NCI-H524 treated with DMSO at 0.1 percent for 48 hours (cell line): ENCODE measurements around the gene GPRC5D.
A peak's percentile ranks its signal among the peaks of the same experiment; 100 is the strongest.

ENCODE experiments used
- DNase-seq: peaks from one replicate; lab custom pipeline; 2025; lab: John Stamatoyannopoulos, UW

GPRC5D gene

DNA sequence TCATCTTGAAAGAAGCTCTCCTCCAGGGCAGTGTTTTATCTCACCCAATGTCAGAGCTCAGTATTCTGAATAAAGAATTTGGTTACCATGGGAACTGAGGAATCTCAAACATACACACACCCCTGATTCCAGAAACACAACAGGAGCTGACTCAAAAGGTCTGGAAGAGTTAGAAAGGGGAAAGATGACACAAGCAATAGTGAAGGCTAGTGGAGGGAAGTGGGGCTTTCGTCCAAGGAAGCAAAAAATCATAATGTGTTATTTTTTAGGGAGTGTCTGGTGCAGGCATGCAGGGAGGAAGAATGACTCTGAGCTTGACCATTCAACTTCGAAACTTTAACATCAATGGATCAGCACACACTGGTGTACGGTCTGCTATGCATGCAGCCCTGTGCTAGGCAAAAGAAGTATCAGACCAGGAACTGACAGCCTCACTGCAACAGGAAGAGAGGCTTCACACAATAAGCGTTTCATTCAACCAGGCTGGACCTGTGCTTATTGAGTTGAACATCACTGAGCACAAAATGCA lies 27.8 kb upstream of the GPRC5D start:
- DNase-seq = no peak

DNA sequence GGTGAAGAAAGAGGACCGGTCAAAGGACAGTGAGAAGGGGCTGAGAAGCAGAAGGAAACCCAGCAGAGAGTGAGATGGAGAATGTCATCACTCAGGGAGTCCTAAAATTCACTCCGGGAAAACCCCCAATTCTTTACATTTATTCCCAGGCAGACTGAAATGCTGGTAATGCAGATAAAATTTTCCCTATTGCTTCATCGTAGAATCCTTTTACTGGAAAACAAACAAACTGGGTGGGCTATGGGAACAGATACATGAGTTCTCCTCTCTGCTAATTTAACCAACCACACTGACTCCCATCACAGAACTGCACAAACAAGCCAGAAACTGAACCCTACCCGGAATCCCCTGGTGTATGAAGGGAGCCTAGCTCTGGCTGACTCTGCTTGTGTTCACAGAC lies 27.2 kb upstream of the GPRC5D start:
- DNase-seq = no peak

DNA sequence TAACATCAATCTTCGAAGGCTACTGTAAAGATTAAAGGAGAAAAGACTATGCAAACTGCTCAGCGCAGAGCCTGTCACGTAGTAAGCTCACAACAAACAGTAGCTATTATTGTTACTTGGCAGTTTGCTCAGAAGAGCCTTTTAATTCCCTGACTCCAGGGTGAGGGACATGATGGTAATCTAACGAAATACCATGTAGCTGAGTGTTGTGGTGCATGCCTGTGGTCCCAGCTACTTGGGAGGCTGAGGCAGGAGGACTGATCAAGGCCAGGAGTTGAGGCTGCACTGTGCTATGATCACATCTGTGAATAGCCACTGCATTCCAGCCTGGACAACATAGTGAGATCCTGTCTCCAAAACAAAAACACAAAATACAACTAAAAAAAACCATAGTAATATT lies 25.3 kb upstream of the GPRC5D start:
- no peak for DNase-seq

DNA sequence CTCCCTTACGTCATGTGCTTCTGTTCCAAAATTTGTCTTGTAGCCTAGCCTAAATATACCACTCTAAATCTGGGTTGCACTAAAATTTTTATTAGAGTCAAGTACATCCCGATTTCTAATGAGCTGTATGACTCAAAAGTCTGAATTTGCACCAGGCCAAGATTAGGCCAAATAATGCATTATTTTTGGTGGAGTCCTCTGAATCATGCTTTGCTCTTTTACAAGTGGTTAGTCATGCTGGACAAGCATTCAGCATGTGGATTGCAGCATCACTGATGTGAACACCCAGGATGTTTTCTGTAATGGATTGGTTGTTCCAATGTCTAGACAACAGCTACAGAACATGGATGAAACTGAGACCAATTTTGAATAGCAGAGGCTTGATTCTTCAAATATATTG lies 24.4 kb upstream of the GPRC5D start:
- DNase-seq = no peak

DNA sequence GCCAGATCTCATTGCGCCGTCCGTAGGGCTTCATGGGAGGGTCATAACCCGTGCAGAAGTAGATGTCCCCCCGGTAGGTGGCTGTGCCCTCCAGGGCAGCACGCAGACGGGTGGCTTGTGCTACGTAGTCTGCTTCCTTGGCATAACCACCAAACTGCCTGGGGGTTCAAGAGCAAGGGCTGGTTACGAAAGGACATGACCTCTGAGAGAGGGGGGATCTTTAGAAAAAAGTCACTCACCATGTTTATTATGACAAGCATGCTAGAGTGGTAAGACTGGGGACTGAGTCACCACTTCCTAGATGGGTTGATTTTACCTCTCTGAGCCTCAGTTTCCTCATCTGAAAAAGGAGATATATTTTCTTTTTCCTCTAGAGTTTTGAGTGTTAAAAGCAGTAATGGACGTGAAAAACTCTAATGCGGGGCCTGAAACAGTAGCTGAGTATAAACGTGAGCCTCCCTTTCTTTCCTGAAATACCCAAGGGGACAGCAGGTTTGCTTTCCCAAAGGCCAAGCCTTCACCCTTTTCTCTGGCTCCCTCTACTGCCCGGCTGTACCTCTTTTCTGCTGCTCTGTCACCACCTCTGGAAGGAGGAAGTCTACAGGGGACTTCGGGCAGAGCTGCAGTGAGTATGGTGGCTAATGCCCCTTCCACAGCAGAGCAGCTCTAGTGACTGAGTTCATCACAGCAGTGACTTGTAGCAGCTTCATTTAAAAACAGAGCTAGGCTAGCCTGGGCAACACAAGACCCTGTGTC lies 23.5 kb upstream of the GPRC5D start:
- DNase-seq = no peak

DNA sequence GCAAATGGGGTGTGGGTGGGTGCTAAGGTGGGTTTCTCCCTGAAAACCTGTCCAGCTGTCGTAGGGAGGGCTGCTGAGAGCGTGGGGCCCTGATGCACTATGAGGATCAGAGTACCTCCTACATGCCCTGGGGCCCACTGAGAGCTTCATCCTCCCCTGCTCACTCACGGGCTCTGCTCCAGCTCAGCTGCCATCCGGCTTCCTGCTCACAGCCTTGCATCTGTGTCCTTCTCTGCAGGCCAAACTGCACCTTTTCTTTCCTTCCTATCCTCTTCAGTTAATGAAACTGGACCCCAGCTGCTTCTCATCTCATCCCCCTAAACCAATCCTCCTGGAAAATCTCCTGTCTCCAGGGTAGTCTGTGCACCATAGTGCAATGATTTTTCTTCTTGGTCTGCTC lies 22.2 kb upstream of the GPRC5D start:
- no peak for DNase-seq

DNA sequence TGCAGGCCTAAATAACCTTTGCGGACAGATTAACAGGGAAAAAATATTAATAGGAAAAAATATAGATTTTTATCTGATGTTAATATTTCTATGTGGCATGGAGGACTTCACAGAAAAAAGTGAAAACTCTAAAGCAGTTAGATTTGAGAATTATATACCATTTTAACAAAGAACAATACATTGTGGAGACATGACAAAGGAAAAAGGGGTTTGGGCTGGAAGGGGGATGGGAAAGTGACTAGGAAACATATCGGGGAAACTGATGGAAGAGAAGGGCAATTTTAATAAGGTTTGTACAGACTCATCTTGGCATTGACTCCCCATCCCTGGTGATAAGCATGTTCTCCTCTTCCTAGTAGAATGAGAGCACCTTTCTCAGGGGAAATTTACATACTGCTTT lies 21.0 kb upstream of the GPRC5D start:
- DNase-seq = no peak

DNA sequence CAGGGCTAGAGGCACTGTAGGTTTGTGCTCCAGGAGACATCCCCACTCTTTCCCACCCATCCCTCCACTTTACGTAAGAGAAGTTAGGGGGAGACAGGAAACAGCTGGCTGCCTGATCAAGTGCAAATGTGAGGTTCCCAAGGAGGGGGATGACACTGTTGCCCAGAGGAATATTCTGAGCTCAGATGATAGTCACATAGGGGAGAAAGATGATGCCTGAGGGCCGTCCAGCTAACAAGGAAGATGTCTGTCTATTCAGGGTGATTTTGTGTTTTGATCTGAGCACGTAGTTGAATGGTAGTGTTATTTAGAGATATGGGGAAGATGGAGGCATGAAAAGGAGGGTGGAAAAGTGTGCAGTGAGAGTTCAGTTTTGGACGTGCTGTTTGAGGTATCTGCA lies 13.9 kb upstream of the GPRC5D start:
- no peak for DNase-seq

DNA sequence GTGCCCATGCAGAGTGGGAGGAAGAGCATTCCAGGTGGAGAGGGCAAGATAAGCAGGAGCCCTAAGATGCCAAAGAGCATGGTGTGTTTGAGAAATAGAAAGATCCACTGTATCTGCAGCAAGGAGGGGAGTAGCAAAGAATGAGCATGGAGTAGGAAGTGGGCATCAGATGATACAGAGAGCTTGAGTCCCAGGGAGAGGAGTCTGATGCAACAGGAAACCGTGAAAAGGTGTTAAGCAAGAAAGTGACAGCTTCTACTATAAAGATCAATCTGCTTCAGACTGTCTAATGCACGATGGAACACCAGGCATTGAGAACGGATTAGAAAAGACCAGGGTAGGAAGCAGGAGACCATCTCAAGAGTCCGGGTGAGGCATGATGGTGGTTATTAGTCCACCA lies 12.3 kb upstream of the GPRC5D start:
- DNase-seq = no peak

DNA sequence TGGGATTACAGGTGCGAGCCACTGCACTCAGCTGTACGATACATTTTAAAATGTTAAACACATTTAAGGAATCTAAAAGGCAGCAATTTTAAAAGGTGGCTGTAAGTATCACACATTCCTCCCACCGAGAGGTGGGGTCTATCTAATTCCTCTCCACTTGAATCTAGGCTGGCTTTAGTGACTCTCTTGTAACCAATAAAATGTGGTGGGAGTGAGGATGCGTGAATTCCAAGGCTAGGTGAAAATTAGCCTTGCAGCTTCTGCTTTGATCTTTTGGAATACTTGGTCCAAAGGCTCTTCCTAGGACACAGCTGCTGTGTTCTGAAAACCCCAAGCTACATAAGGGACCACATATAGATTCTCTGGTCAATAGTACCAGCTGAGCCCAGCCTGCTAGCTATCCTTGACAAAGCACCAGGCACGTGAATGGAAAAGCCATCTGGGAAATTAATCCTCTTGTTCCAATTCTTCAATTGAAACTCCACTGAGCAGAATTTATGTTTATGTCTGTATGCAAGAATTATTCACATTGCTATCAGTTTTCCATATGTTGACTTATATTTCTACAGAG lies 8.8 kb upstream of the GPRC5D start:
- DNase-seq = no peak

DNA sequence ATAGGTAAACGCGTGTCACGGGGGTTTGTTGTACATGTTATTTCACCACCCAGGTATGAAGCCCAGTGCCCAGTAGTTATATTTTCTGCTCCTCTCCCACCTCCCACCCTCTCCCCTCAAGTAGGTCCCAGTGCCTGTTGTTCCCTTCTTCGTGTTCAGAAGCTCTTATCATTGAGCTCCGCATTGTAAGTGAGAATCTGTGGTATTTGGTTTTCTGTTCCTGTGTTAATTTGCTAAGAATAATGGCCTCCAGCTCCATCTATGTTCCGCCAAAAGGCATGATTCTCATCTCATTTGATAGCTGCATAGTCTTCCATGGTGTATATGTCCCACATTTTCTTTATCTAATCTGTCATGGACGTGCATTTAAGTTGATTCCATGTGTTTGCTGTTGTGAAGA lies 6.9 kb upstream of the GPRC5D start:
- no peak for DNase-seq

DNA sequence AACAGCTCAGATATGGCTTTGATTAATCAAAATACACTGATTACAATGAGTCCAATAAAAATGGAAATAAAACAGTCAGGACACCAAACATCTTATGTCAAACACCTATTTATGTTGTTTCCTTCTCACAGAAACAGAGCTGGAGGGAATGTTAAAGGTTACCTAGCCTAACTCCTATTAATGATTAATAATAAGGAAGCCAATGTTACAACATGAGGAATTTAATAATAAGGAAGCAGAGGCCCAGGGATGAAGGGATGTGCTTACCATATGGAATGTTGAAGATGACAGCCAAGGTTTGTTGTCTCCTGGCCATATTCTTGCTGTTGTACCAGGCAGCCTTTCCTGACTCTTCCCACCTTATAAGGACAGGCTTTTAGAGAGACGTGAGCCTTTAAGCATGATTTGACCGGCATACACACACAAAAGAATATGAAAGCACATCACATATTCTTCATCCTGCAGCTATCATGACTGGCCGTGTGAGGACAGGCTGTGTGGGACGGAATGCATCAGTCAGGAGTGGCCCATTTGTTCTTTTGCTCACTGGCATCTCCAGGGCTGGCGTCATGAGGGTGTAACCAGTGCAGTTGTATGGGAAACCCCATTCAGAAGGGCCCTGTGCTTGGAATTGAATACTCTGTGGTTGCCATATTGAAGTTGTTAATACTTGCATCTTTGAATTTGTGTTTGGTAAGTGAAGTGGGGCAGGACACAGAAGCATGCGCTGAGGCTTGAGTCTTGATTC lies 3.1 kb upstream of the GPRC5D start:
- no peak for DNase-seq

DNA sequence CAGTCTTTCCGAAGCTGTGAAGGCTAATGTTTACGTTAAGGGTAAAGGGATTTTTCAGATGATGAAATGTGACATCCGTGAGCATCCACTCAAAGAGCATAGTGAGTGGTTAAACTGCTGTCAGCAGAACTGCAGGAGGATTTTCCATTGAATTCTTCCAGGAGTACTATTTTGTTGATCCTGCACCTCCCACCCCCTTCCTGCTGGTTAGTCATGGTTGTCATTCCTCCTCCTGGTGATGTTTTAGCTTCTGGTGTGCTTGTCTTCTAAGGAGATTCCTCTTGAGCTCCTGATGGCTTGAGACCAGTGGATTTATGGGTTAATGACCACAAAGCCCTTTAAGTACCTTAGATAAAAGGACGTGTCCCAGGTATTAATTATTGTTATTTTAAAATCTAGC lies 2.4 kb upstream of the GPRC5D start:
- DNase-seq = peak; percentile 32

DNA sequence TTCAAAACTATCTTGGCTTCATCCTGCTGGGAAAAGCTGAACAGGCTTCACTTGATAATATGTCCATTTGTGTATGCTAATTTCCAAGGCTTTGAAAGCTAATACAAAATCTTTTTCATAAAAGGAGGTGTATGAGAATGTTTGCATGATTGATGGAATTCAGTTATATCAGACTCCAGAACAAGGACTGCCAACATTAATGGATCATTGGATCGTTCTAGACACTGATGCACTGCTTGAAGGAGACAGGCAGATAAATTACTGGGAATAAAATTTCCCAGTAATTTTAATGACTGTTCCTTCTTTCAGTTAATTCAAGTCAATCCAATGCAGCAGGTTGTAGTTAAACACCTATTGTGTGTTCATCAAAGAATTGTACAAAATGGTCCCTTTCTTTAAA lies 466 bp downstream of the GPRC5D start:
- DNase-seq = no peak

DNA sequence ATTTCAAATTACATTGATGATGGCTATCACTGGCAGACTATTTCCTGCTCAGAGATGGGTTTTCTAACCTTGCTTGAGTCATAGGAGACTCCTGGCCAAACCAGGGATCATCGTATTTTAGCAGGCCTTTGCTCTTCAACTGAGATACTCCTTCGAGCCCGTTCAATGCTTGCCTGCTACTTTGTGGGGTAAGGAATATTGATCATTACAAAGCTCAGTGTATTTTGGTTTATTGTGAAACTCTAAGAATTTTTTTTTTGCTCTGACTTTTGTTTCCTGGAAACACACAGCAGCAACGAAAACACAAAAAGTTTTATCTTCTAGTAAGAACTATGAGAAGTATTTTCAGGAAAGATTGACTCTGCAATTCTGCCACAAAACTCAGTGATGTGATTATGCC lies 4.1 kb downstream of the GPRC5D start:
- DNase-seq = no peak

DNA sequence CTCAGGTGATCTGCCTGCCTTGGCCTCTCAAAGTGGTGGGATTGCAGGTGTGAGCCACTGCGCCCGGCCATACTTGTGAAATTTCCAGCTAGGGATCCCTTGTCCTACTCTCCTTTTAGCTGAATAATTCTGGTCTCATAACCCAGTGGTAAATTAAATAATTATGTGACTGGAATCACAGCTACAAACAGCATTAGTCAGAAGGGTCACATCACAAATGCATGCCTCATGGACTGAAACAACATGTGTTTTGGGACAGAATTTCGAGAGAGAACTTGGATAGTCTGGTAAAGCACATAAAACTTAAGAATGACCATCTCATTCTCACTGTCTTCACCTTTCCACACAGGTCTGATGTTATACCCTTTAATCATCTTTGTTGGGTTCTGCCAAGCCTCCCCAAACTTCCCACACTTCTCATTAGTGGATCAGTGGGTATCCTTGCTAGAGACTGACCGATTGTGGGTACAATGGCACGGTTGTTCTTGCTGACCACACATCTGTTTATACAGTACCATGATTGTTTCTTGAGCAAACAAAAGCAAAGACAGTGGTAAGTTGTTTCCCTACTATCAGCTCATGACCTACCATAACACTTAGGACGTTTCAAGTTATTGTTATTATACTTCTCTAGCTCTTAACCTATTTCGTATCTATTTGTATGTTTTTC lies 5.1 kb downstream of the GPRC5D start:
- DNase-seq = no peak

DNA sequence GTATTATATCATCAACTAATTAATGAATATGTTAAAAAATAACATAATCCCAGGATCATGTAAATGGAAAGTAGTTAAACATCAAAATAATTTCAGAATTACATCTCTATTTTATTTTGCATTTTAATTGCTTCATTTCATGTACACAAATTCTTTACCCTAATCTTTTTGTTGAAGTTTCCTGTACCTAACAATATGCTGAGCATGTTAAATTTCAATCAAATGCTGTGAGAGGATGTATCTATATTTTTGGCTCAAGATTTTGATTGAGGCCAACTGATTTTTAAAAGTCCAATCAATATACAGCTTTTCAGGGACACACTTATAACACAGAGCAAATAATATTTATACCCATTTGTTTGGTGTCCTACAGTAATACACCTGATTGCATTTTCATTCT lies 6.4 kb downstream of the GPRC5D start:
- DNase-seq = no peak

DNA sequence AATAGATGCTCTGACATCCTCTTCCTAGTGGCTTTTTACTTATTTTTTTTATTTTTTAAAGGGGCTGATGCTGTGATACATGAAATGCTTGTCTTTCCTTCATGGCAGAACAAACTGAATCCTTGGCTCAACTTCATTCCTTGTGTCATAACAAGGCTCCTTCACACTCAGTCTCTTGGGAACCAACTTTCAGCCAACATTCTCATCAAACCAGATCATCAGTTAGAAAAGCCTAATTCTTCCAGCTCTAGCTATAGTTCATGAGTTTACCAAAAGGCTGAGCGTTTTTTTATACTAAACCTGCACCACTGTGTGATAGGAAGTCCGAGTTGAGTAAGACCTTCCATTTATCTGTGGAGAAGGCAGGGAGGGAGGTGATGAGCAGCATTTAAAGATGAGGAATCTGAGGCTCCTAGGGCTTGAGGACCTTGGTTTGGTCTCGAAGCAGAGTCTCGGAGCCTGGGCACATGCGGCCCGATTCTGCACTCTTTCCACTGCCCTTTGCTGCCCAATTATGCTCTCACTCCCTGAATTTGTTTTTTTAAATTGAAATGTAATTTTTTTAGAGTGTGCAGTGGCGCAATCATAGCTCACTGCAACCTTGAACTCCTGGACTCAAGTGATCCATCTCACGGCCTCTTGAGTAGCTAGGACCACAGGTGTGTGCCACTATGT lies 8.2 kb downstream of the GPRC5D start:
- no peak for DNase-seq

DNA sequence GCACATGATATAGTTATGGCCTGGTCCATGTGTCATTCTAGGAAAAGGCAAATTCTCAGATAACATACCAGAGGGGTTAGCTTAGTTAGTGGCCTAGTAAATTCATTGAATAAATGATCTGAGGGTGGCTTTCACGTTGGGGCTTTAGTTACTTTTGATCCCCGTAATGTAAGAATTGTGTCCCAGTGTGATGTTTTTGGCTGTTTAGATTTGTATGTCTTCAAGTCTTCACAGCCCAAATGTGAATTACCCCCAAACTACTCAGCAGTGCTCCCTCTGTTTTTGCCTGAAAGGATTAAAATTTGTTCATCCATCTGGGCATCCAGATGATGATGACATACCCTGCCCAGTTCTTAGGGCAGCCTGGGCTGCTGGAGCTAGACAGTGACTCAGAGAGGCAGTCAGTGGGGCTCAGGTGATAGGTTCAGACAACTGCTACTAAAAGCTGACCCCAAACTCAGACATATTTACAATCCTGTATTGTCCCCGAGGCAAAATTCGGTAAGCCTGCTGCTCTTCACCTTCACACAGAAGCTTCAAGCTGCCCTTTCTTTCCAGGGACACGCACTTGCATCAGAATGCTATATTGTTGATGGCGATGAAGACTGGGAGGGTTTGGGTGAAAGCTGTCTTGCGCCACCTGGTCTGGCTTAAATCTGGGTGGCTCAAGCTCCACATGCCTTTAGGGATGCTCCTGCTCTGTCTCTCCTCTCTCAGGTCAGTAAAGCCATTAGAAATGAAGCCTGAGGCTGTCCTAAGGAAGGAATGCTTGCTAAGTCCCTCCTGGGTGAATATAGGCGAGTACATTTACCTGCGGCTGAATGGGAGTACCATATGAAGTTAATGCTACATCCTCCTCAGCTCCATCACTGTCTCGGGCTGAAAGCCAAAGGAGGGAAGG lies 10.3 kb downstream of the GPRC5D start:
- peak; percentile 47 for DNase-seq

DNA sequence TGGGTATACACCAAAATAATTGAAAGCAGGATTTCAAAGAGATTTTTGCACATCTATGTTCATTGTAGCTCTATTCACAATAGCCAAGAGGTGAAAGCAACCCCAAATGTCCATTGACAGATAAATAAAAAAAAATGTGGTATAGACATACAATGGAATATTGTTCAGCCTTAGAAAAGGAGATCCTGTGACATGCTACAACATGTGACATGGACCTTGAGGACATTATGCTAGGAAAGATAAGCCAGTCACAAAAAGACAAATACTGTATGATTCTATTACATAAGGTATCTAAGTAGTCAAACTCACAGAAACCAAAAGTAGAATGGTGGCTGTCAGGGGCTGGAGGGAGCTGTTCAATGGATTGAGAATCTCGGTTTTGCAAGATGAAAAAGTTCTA lies 12.1 kb downstream of the GPRC5D start:
- DNase-seq = no peak

DNA sequence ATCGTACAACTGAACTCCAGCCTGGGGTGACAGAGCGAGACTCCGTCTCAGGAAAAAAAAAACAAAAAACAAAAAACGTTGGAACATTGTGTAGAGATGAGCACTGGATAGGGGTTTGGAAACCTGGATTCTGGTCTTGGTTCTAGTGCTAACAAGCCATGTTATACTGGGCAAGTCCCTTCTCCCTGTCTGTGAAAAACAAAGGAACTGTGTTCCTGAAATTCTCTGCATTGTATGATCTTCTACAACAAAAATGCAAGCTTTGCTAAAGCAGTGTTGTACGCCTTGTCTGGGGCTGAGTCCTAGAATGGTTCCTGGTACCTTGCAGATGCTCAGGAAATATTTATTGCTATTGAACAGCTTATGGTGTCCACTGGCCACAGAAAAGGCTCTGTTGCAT lies 13.4 kb downstream of the GPRC5D start:
- DNase-seq = no peak
